Measurements from ENCODE around the gene NTN5. TPM values are rescaled to one million over a fixed set of nuclear protein-coding genes. Genes with fewer than 3 reads are reported as not detected.

The NTN5 gene
- total and polyA plus RNA-seq, 9 of the 15 experiments (the other 6 are each of a cell fraction or from before 2014, with no cell fraction given) = not detected

- no peak for TF ChIP-seq SRSF3 (IDR thresholded peaks at IDR 0.05; ENCODE audit: insufficient read depth, low read length)
- TF ChIP-seq NONO (IDR thresholded peaks at IDR 0.05; ENCODE audit: low read depth in 2 of 2, low read length in 1 of 2) = no peak; a peak in 1 of 4 replicates
- no peak for TF ChIP-seq CBX1 (IDR thresholded peaks at IDR 0.05; ENCODE audit: low read depth)
- TF ChIP-seq RHOXF2B (CRISPR knock-in tag; conservative IDR thresholded peaks at IDR 0.05) = no peak
- TF ChIP-seq ZFP1 (CRISPR knock-in tag; IDR thresholded peaks at IDR 0.05) = no peak
- TF ChIP-seq MTA3 (IDR thresholded peaks at IDR 0.05; ENCODE audit: borderline replicate concordance) = peak; percentile 56; the same call in 1 of the 2 replicates
- TF ChIP-seq ZNF184 (CRISPR knock-in tag; IDR thresholded peaks at IDR 0.05) = no peak
- no peak for TF ChIP-seq CCAR2 (IDR thresholded peaks at IDR 0.05; ENCODE audit: low read depth, low read length)
- peak; percentile 11; the same call in 1 of the 2 replicates for TF ChIP-seq NCOA1 (IDR thresholded peaks at IDR 0.05; ENCODE audit: low read depth)
- no peak for TF ChIP-seq ATF2 (CRISPR knock-in tag; IDR thresholded peaks at IDR 0.05)
- TF ChIP-seq PYGO2 (tag; IDR thresholded peaks at IDR 0.05) = no peak
- TF ChIP-seq BHLHE40 (IDR thresholded peaks at IDR 0.05; ENCODE audit: low read length) = no peak
- TF ChIP-seq TEAD4 (IDR thresholded peaks at IDR 0.05; ENCODE audit: low read length) = no peak
- TF ChIP-seq TEAD4 (CRISPR knock-in tag; IDR thresholded peaks at IDR 0.05; ENCODE audit: borderline replicate concordance) = no peak
- TF ChIP-seq ZBTB7A (IDR thresholded peaks at IDR 0.05; ENCODE audit: borderline replicate concordance, control insufficient read depth, low read depth, low read length) = peak; percentile 63; the same call in 1 of the 2 replicates
- TF ChIP-seq RNF2 (IDR thresholded peaks at IDR 0.05) = no peak
- TF ChIP-seq DMBX1 (CRISPR knock-in tag; IDR thresholded peaks at IDR 0.05; ENCODE audit: borderline replicate concordance) = no peak
- TF ChIP-seq JUNB (CRISPR knock-in tag; conservative IDR thresholded peaks at IDR 0.05) = no peak
- no peak for TF ChIP-seq DDX20 (tag; IDR thresholded peaks at IDR 0.05; ENCODE audit: low read depth)
- TF ChIP-seq CREB3L1 (IDR thresholded peaks at IDR 0.05; ENCODE audit: borderline replicate concordance, low read depth) = no peak
- peak; percentile 96 for TF ChIP-seq MEIS2 (IDR thresholded peaks at IDR 0.05; ENCODE audit: partially characterized antibody)
- TF ChIP-seq BCLAF1 (IDR thresholded peaks at IDR 0.05; ENCODE audit: borderline replicate concordance in 1 of 2, control insufficient read depth in 1 of 2, low read depth in 2 of 2, low read length in 1 of 2) = no peak
- TF ChIP-seq TEAD2 (tag; IDR thresholded peaks at IDR 0.05) = no peak
Observed at GRCh38 chr19:48713864-48714755, 41.3 kb upstream of the NTN5 start (continued).
